DOHH2 (cell line): ENCODE measurements around the gene NRXN3.

ENCODE experiments used
- EZH2phosphoT487 ChIP-seq: fragments of 200-600 bp; sonication (generic); IDR thresholded peaks from 2 replicates; pipeline ENCODE4 v1.6.1; 2017; ENCODE audit warnings: borderline replicate concordance, mild to moderate bottlenecking, antibody characterized with exemption, low read length, moderate library complexity, mixed read lengths
- TF ChIP-seq, protein P1 (sequence below): fragments of 200-600 bp; sonication (generic); IDR thresholded peaks from one replicate; pipeline ENCODE4 v1.5.1; 2014; ENCODE audit warnings: antibody characterized with exemption, mild to moderate bottlenecking, low read depth, low read length; ENCODE audit not compliant: poor library complexity, severe bottlenecking

DNA sequence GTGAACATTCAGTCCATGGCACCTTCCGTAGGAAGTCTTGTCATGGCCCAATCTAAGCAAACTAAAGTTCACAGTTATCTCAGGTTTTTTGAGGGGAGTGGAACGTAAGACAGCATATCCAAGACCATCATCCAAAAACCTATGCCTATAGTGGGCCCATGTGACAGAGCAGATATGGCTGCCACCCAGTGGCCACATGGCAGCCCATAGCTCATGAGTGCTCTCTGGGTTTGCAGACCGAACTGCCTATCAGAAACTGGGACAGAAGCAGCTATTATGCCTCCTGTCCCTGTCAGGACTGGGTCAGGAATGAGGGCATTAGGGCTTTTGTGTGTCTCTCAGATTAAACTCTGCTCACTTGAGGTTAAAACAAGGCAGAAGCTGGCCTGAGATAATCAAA lies 503.7 kb downstream of the NRXN3 start:
- TF ChIP-seq, protein P1, sequence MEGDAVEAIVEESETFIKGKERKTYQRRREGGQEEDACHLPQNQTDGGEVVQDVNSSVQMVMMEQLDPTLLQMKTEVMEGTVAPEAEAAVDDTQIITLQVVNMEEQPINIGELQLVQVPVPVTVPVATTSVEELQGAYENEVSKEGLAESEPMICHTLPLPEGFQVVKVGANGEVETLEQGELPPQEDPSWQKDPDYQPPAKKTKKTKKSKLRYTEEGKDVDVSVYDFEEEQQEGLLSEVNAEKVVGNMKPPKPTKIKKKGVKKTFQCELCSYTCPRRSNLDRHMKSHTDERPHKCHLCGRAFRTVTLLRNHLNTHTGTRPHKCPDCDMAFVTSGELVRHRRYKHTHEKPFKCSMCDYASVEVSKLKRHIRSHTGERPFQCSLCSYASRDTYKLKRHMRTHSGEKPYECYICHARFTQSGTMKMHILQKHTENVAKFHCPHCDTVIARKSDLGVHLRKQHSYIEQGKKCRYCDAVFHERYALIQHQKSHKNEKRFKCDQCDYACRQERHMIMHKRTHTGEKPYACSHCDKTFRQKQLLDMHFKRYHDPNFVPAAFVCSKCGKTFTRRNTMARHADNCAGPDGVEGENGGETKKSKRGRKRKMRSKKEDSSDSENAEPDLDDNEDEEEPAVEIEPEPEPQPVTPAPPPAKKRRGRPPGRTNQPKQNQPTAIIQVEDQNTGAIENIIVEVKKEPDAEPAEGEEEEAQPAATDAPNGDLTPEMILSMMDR: peak; percentile 10
- TF ChIP-seq EZH2phosphoT487: no peak
